Fibroblast of villous mesenchyme (primary cell): ENCODE measurements around the gene MAP3K13. TPM values are rescaled to one million over a fixed set of nuclear protein-coding genes. Genes with fewer than 3 reads are reported as not detected.

Source experiments
- DNase-seq: peaks from one replicate; pipeline ENCODE4 v3.0.0-alpha.2; 2010; ENCODE audit warnings: low read depth
- H3K4me3 ChIP-seq: 2 replicates; pipeline ENCODE4 v1.5.1; 2011; ENCODE audit warnings: low read depth, mild to moderate bottlenecking, low read length
- total RNA-seq: library from RNA; depleted of rRNA; stranded (reverse); fragments of >200 nt; gene quantifications from 2 replicates; pipeline ENCODE4 v1.2.3, GENCODE V29; 2012
- TF ChIP-seq, protein P1 (sequence below): IDR thresholded peaks from 2 replicates; pipeline ENCODE4 v1.5.1; 2012; ENCODE audit warnings: low read depth, mild to moderate bottlenecking, low read length; ENCODE audit not compliant: insufficient read depth

The MAP3K13 gene
- total RNA-seq, 1 donor = 22.9 TPM

DNA sequence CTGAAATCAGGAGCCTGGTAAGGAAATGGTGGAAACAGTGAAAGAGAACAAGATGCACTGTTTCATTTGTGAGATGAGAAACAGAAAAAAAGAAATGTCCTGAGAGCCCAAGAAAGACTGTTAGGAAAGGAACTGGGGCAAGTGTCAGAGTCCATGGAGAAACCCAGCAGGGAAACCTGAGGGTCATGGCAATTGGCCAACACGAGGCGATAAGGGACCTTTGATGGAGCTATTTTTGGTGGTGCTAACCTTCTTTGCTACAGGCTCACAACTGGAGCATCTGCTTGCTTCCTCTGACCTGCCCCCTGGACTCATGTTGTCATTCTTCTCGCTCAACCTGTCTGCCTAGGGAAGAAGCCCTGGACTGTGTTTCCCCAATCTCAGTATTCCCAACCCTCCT lies 140.1 kb downstream of the MAP3K13 start:
- no peak for DNase-seq
- H3K4me3 ChIP-seq = no peak overlapping the region
- TF ChIP-seq, protein P1, sequence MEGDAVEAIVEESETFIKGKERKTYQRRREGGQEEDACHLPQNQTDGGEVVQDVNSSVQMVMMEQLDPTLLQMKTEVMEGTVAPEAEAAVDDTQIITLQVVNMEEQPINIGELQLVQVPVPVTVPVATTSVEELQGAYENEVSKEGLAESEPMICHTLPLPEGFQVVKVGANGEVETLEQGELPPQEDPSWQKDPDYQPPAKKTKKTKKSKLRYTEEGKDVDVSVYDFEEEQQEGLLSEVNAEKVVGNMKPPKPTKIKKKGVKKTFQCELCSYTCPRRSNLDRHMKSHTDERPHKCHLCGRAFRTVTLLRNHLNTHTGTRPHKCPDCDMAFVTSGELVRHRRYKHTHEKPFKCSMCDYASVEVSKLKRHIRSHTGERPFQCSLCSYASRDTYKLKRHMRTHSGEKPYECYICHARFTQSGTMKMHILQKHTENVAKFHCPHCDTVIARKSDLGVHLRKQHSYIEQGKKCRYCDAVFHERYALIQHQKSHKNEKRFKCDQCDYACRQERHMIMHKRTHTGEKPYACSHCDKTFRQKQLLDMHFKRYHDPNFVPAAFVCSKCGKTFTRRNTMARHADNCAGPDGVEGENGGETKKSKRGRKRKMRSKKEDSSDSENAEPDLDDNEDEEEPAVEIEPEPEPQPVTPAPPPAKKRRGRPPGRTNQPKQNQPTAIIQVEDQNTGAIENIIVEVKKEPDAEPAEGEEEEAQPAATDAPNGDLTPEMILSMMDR = no peak

DNA sequence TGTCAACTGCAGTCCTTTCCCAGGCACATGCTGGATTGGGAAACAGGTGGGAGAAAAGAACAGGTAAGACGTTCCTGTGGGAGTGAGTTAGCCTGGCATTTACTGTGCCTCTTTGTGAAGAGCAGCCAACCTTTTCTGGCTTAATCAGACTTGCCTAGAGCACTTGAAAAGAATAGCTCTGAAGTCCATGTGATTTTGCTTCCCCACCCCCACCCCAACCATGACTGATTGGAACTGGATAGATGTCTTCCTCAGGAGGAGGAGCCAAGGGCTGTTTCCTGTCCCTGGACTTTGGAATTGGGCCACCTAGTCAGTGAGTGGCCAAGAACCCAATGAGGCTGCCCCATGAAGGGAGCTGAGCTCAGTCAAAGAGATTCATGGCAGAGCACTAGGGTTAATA lies 140.6 kb downstream of the MAP3K13 start:
- no peak overlapping the region for H3K4me3 ChIP-seq
- TF ChIP-seq, protein P1 = no peak
- no peak for DNase-seq

DNA sequence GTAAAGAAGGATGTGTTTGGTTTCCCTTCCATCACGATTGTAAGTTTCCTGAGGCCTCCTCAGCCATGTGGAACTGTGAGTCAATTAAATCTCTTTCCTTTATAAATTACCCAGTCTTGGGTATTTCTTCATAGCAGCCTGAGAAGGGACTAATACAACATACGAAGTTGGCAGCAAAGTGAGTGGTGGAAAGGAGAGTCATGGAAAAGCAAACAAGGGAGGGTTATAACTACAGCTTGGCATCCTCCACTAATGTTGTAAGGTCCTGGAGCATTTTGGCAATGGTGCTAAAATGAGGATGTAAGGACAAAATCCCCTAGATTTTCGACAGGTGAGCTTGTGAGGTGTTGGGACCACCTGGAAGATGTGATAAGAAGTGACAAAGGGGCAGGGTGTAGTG lies 141.7 kb downstream of the MAP3K13 start:
- TF ChIP-seq, protein P1 = no peak
- no peak overlapping the region for H3K4me3 ChIP-seq
- no peak for DNase-seq

DNA sequence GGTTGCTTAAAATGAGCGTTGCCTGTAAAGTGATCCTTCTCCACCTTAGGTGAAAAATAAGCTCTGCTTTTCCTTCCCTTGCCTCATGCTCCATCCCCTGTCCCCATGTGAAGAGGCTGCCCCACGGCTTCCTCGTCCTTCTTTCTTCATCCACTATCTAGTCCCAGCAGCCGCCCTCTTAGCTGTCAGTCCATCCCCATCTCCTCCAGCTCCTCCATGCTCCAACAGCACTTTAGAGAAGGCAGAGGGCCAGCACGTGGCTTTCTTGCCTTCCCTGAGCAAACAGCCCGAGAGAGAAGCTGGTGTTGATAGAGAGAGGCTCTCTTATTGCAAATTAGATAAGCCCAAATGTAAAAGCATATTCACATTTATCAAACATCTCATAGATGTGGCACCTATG lies 144.9 kb downstream of the MAP3K13 start:
- no peak overlapping the region for H3K4me3 ChIP-seq
- TF ChIP-seq, protein P1 = no peak
- no peak for DNase-seq

DNA sequence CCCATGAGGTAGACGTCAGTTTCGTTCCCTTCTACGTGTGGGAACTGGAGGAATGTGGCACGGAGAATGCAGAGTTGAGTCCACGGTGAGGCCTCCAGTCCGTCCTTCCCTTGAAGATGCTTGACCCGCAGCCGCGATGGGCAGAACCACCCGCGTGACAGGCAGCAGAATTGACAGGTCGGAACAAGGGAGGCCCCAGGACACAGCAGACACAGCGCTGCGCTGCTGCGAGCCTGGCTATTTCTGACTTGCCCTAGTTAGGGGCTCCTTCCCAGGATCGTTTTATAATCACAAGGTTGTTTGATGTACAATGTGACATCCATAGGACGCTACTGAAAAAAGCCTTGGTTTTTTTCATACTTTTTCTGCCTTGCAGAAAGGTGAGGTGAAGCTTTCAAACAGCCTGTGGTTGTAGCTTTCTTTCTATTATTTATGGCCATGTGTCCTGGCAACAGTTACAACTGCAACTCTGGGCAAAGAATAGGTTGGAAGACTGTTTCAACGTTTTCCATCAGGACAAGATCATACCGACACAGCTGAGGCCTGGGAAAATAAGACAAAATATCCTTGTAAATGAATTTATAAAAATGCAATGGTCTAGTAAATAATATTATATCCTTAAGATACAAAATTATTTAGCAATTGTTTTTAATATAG lies 145.5 kb downstream of the MAP3K13 start:
- H3K4me3 ChIP-seq = no peak overlapping the region
- no peak for DNase-seq
- TF ChIP-seq, protein P1 = no peak

DNA sequence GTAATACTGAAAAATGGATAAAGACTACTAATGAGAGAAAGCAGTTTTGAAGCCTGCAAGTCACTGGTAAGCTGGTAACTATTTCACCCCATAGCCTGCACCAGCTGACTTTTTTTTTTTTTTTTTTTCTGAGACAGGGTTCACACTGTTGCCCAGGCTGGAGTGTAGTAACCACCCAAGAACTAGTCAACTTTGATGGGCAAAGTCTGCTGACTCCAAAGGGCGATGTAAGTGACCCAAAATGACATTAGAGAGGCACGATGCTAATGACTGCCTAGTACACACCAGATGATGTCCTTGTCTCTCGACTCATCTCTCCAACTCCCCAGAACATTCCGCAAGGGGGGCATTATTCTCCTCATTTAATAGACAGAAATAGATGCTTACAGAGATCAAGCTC lies 148.8 kb downstream of the MAP3K13 start:
- H3K4me3 ChIP-seq = no peak overlapping the region
- DNase-seq = no peak
- TF ChIP-seq, protein P1 = no peak
